Thymus (tissue), 11 donors: ENCODE data around the gene PDLIM1. TPM values are rescaled to one million over a fixed set of nuclear protein-coding genes. Genes with fewer than 3 reads are reported as not detected.

Source experiments
- DNase-seq, 9 donors: peaks; one replicate each; pipeline ENCODE4 v3.0.0-alpha.2; 2013; ENCODE audit warnings: low spot score in 9 of 9, low read depth in 6 of 9, missing footprints in 1 of 9
- H3K27ac ChIP-seq, 2 donors: one replicate each; pipeline ENCODE4 v1.5.1; 2013; ENCODE audit warnings: control low read depth in 1 of 2, low read depth in 1 of 2, low read length in 1 of 2, mild to moderate bottlenecking in 1 of 2, moderate library complexity in 1 of 2
- H3K27me3 ChIP-seq, 2 donors: one replicate each; pipeline ENCODE4 v1.5.1; 2013; ENCODE audit warnings: low read length in 1 of 2; ENCODE audit not compliant: control insufficient read depth in 2 of 2, insufficient read depth in 1 of 2
- H3K36me3 ChIP-seq, 2 donors: one replicate each; pipeline ENCODE4 v1.5.1; 2013; ENCODE audit warnings: low read length in 1 of 2, mild to moderate bottlenecking in 1 of 2, moderate library complexity in 1 of 2; ENCODE audit not compliant: control insufficient read depth in 2 of 2, insufficient read depth in 2 of 2
- H3K4me1 ChIP-seq, 2 donors: one replicate each; pipeline ENCODE4 v1.5.1; 2013; ENCODE audit warnings: low read length in 2 of 2; ENCODE audit not compliant: control insufficient read depth in 2 of 2, insufficient read depth in 2 of 2
- H3K4me3 ChIP-seq, 2 donors: one replicate each; pipeline ENCODE4 v1.5.1; 2013; ENCODE audit warnings: low read length in 2 of 2, control low read depth in 1 of 2, mild to moderate bottlenecking in 1 of 2
- H3K9me3 ChIP-seq, 2 donors: one replicate each; pipeline ENCODE4 v1.5.1; 2013; ENCODE audit warnings: low read length in 1 of 2, mild to moderate bottlenecking in 1 of 2; ENCODE audit not compliant: control insufficient read depth in 2 of 2, insufficient read depth in 1 of 2
- WGBS: extraction: QIAGEN DNeasy Blood & Tissue Kit; methylation state at CpG from one replicate; pipeline ENCODE4 v1.1.7; 2013; 5-methylcytosine and 5-hydroxymethylcytosine counted together
- polyA plus RNA-seq: library from polyadenylated mRNA; stranded (reverse); fragments of 200-250 nt; gene quantifications from one replicate; pipeline ENCODE4 v1.2.3, GENCODE V29; 2013
- total RNA-seq: library from RNA; stranded (reverse); fragments of 120-200 nt; gene quantifications from one replicate; pipeline ENCODE4 v1.2.4, GENCODE V29; 2013
- donor health status: healthy.

Gene PDLIM1
- total and polyA plus RNA-seq, 2 donors, result 18.2 to 316 TPM

- DNase-seq, result no peak
- Histone ChIP-seq H3K36me3 (no peaks in the 10 kb centered on the region), H3K27me3 (peaks cover 7 to 25% of the 10 kb centered on the region in 2 donors), H3K9me3 (peaks cover 0 to 4% of the 10 kb centered on the region in 2 donors), H3K27ac (no peak overlapping the region), H3K4me1 (peaks cover 4 to 5% of the 10 kb centered on the region in 2 donors), H3K4me3 (no peak overlapping the region)
- 64% methylated on average over 1 of the region's 1 CpG for WGBS
These were observed 4.1 kb downstream of the PDLIM1 start for GRCh38 chr10:95286707-95287106.

GRCh38 chr10:95285556-95285955 lies 5.2 kb downstream of the PDLIM1 start:
- Histone ChIP-seq H3K27ac (no peak overlapping the region), H3K27me3 (peaks cover 5 to 15% of the 10 kb centered on the region in 2 donors), H3K9me3 (no peaks in the 10 kb centered on the region), H3K36me3 (no peaks in the 10 kb centered on the region), H3K4me1 (peaks cover 0 to 4% of the 10 kb centered on the region in 2 donors), H3K4me3 (no peak overlapping the region)
- DNase-seq, result no peak
- 96% methylated on average over 2 of the region's 2 CpGs for WGBS

- H3K4me3 ChIP-seq, result no peak overlapping the region
- H3K27me3 ChIP-seq, result peaks cover 0 to 8% of the 10 kb centered on the region in 2 donors
- WGBS, result 93% methylated on average over 3 of the region's 3 CpGs
- no peaks in the 10 kb centered on the region for H3K36me3 ChIP-seq
- no peak for DNase-seq
- no peak overlapping the region for H3K27ac ChIP-seq
- H3K4me1 ChIP-seq, result no peaks in the 10 kb centered on the region
- H3K9me3 ChIP-seq, result no peaks in the 10 kb centered on the region
These were observed 6.0 kb downstream of the PDLIM1 start for GRCh38 chr10:95284807-95285206.

- Histone ChIP-seq H3K27ac (no peak overlapping the region), H3K4me1 (peaks cover 0 to 2% of the 10 kb centered on the region in 2 donors)
These were observed 8.7 kb downstream of the PDLIM1 start for GRCh38 chr10:95282107-95282506.

GRCh38 chr10:95281206-95281605 lies 9.6 kb downstream of the PDLIM1 start:
- Histone ChIP-seq H3K4me3 (no peak overlapping the region), H3K27me3 (no peaks in the 10 kb centered on the region), H3K4me1 (peaks cover 0 to 7% of the 10 kb centered on the region in 2 donors), H3K36me3 (no peaks in the 10 kb centered on the region), H3K9me3 (no peaks in the 10 kb centered on the region), H3K27ac (no peak overlapping the region)
- DNase-seq, result no peak
- 93% methylated on average over 2 of the region's 2 CpGs for WGBS

More at GRCh38 chr10:95282107-95282506, 8.7 kb downstream of the PDLIM1 start:
- Histone ChIP-seq H3K27me3 (no peaks in the 10 kb centered on the region), H3K9me3 (no peaks in the 10 kb centered on the region), H3K4me3 (no peak overlapping the region), H3K36me3 (no peaks in the 10 kb centered on the region)
- 77% methylated on average over 3 of the region's 3 CpGs for WGBS
- DNase-seq, result no peak

- Histone ChIP-seq H3K36me3 (no peaks in the 10 kb centered on the region), H3K27me3 (no peaks in the 10 kb centered on the region), H3K27ac (no peak overlapping the region), H3K4me1 (peaks cover 0 to 7% of the 10 kb centered on the region in 2 donors), H3K9me3 (no peaks in the 10 kb centered on the region), H3K4me3 (no peak overlapping the region)
- 89% methylated on average over 2 of the region's 2 CpGs for WGBS
- DNase-seq, result no peak
These were observed 10.2 kb downstream of the PDLIM1 start for GRCh38 chr10:95280637-95281036.

GRCh38 chr10:95279042-95279820 lies 11.6 kb downstream of the PDLIM1 start:
- Histone ChIP-seq H3K9me3 (no peaks in the 10 kb centered on the region), H3K4me1 (peaks cover 0 to 7% of the 10 kb centered on the region in 2 donors), H3K27me3 (no peaks in the 10 kb centered on the region), H3K4me3 (no peak overlapping the region), H3K36me3 (no peaks in the 10 kb centered on the region), H3K27ac (no peak overlapping the region)
- DNase-seq, result no peak
- WGBS, result 93% methylated on average over 4 of the region's 4 CpGs

- DNase-seq, result no peak
- H3K27ac ChIP-seq, result peak overlapping the region in 1 of 2 donors; percentile 50
- 91% methylated on average over 6 of the region's 6 CpGs for WGBS
- no peak overlapping the region for H3K4me3 ChIP-seq
- no peaks in the 10 kb centered on the region for H3K9me3 ChIP-seq
- H3K27me3 ChIP-seq, result no peaks in the 10 kb centered on the region
- H3K36me3 ChIP-seq, result no peaks in the 10 kb centered on the region
- peaks cover 0 to 7% of the 10 kb centered on the region in 2 donors for H3K4me1 ChIP-seq
These were observed 12.5 kb downstream of the PDLIM1 start for GRCh38 chr10:95278061-95278988.

- Histone ChIP-seq H3K36me3 (no peaks in the 10 kb centered on the region), H3K27ac (no peak overlapping the region), H3K4me1 (peaks cover 0 to 7% of the 10 kb centered on the region in 2 donors), H3K9me3 (no peaks in the 10 kb centered on the region), H3K27me3 (no peaks in the 10 kb centered on the region), H3K4me3 (no peak overlapping the region)
- DNase-seq, result no peak
- WGBS, result 91% methylated on average over 3 of the region's 3 CpGs
These were observed 13.2 kb downstream of the PDLIM1 start for GRCh38 chr10:95277614-95278013.
